ENCODE data around the gene DDX24.

Gene DDX24

DNA sequence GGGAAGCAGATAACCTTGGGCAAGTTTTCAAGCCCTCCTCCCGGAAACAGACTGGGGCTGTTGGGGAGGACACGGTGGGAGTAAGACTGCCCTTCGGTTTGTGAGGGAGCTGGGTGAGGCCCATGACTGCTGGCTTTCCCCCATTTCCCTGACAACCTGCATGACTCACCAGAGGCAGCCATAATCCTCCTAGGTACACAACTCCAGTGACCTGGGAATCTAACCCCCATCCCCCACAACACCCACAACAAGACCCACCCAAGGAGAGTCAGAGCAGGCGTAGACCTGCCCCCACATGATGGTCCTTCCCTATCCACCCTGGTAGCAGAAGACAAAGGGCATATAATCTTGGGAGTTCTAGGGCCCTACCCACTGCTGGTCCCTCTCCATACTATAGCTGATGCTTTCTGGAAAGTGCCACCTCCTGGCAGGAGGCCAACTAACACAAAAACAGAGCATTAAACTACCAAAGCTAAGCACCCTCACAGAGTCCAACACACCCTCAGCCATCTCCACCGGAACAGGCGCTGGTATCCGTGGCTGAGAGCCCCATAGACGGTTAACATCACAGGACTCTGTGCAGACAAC is 14.8 kb downstream of the DDX24 start:
- no peak for TF ChIP-seq RAD21 (IDR thresholded peaks at IDR 0.05; ENCODE audit: low read depth)

DNA sequence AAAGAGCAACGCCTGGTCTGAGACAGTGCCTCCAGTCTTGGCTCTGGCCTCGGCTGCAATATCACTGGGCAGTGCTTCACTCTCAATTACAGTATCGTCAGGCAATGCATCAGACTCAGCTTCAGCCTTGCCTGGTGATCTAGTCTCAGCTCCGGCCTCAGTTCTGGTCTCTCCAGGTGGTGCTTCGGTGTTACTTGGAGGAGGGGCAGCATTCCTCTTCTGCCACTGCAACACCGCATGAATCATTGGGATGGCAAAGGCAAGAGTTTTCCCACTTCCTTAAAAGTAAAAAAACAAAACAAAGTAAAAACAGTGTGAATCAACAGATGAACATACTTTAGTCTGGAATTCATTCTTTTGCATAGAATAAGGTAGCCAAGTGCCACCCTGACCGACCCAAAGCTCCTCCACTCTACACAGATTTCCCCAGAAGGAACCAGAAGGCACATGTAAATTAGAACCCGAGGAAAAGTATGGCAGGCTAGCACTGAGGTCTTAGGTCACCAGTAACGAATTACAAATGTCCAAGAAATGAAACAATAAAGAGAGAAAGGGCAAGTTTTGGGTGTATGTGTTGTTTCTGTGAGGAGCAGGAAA is 18.6 kb downstream of the DDX24 start:
- TF ChIP-seq TEAD4 (IDR thresholded peaks at IDR 0.05) (no peak), YY1 (IDR thresholded peaks at IDR 0.05; ENCODE audit: low read depth) (no peak), EGR1 (IDR thresholded peaks at IDR 0.05) (no peak)
- TF ChIP-seq, protein P1, sequence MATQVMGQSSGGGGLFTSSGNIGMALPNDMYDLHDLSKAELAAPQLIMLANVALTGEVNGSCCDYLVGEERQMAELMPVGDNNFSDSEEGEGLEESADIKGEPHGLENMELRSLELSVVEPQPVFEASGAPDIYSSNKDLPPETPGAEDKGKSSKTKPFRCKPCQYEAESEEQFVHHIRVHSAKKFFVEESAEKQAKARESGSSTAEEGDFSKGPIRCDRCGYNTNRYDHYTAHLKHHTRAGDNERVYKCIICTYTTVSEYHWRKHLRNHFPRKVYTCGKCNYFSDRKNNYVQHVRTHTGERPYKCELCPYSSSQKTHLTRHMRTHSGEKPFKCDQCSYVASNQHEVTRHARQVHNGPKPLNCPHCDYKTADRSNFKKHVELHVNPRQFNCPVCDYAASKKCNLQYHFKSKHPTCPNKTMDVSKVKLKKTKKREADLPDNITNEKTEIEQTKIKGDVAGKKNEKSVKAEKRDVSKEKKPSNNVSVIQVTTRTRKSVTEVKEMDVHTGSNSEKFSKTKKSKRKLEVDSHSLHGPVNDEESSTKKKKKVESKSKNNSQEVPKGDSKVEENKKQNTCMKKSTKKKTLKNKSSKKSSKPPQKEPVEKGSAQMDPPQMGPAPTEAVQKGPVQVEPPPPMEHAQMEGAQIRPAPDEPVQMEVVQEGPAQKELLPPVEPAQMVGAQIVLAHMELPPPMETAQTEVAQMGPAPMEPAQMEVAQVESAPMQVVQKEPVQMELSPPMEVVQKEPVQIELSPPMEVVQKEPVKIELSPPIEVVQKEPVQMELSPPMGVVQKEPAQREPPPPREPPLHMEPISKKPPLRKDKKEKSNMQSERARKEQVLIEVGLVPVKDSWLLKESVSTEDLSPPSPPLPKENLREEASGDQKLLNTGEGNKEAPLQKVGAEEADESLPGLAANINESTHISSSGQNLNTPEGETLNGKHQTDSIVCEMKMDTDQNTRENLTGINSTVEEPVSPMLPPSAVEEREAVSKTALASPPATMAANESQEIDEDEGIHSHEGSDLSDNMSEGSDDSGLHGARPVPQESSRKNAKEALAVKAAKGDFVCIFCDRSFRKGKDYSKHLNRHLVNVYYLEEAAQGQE (IDR thresholded peaks at IDR 0.05; ENCODE audit: low read depth), result no peak

DNA sequence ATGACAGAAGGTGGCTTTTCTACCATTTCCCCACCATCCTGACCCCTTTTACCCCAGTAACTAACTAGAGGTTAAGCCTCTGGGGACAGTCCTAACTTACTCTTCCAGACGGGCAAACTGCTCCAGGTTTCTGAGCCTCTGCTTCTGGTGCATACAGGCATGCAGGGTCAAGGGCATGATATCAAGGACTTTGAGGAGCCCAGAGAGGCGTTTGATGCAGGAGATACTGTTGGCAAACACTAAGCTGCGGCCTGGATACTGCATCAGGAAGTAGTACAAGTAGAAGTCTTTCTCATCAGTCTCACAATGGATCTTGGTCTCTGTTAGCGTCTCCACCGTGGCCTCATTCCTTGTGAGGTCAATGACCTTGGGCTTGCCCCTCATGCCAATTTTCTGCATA is 21.0 kb downstream of the DDX24 start:
- no peak for TF ChIP-seq ZBTB7A (IDR thresholded peaks at IDR 0.05; ENCODE audit: low read depth)
- TF ChIP-seq, protein P2, sequence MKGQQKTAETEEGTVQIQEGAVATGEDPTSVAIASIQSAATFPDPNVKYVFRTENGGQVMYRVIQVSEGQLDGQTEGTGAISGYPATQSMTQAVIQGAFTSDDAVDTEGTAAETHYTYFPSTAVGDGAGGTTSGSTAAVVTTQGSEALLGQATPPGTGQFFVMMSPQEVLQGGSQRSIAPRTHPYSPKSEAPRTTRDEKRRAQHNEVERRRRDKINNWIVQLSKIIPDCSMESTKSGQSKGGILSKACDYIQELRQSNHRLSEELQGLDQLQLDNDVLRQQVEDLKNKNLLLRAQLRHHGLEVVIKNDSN (IDR thresholded peaks at IDR 0.05), result no peak
- no peak for TF ChIP-seq EGR1 (IDR thresholded peaks at IDR 0.05)
- TF ChIP-seq, protein P3, sequence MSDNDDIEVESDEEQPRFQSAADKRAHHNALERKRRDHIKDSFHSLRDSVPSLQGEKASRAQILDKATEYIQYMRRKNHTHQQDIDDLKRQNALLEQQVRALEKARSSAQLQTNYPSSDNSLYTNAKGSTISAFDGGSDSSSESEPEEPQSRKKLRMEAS (IDR thresholded peaks at IDR 0.05), result no peak
- TF ChIP-seq YY1 (IDR thresholded peaks at IDR 0.05; ENCODE audit: low read depth), result no peak

DNA sequence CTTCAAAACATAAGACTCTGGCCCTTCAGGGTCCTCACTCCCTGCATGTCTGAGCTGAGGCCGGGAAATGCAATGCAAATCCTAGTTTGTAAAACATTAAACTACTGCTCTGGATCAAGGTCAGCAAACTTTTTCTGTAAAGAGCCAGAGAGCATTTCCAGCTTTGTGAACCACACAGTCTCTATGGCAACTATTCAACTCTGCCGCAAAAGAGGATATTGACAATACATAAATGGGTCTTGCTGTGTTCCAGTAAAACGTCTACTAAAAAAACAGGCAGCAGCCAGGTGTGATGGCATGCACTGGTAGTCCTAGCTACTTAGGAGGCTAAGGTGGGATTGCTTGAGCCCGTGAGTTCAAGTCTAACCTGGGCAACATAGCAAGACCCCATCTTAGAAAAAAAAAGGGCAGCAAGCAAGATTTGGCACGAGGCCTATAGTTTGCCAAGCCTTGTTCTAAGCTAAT is 22.3 kb downstream of the DDX24 start:
- TF ChIP-seq CREB1 (IDR thresholded peaks at IDR 0.05; ENCODE audit: low read depth), result no peak

DNA sequence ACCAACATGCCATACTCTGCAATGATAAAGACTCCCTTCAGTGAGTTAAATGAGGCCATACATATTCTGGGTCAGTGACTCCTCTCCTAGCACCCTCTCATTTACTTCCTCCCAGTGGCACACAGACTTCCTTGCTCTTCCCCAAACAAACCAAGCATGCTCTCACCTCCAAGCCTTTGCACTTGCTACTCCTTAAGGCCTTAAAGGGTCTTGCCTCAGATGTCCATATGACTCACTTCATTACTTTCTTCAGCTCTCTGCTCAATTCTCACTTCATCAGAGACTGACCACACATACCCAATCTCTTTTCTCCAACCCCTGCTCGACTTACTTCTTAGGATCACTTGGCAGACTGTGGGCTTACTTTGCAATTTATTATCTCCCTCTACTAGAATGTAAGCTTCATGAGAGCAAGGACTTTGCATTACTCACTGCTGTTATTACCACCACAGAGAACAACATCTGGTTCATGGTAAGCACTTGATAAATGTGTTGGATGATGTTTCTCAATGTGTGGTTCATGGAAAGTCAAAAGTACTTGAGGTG is 22.8 kb downstream of the DDX24 start:
- TF ChIP-seq TAF1 (IDR thresholded peaks at IDR 0.05; ENCODE audit: low read depth) (no peak), FOXM1 (IDR thresholded peaks at IDR 0.05; ENCODE audit: borderline replicate concordance, low read depth) (no peak), NFIC (IDR thresholded peaks at IDR 0.05) (no peak), EGR1 (IDR thresholded peaks at IDR 0.05) (no peak), EP300 (IDR thresholded peaks at IDR 0.05; ENCODE audit: borderline replicate concordance) (no peak), CREB1 (IDR thresholded peaks at IDR 0.05; ENCODE audit: low read depth) (no peak), TEAD4 (IDR thresholded peaks at IDR 0.05) (no peak), YY1 (IDR thresholded peaks at IDR 0.05; ENCODE audit: low read depth) (no peak), CEBPB (IDR thresholded peaks at IDR 0.05) (no peak), ZBTB7A (IDR thresholded peaks at IDR 0.05; ENCODE audit: low read depth) (no peak), RAD21 (IDR thresholded peaks at IDR 0.05; ENCODE audit: low read depth) (no peak), TCF12 (IDR thresholded peaks at IDR 0.05; ENCODE audit: low read depth) (no peak)
- TF ChIP-seq, protein P3 (IDR thresholded peaks at IDR 0.05), result no peak
- TF ChIP-seq, protein P2 (IDR thresholded peaks at IDR 0.05), result no peak
- TF ChIP-seq, protein P1 (IDR thresholded peaks at IDR 0.05; ENCODE audit: low read depth), result no peak

DNA sequence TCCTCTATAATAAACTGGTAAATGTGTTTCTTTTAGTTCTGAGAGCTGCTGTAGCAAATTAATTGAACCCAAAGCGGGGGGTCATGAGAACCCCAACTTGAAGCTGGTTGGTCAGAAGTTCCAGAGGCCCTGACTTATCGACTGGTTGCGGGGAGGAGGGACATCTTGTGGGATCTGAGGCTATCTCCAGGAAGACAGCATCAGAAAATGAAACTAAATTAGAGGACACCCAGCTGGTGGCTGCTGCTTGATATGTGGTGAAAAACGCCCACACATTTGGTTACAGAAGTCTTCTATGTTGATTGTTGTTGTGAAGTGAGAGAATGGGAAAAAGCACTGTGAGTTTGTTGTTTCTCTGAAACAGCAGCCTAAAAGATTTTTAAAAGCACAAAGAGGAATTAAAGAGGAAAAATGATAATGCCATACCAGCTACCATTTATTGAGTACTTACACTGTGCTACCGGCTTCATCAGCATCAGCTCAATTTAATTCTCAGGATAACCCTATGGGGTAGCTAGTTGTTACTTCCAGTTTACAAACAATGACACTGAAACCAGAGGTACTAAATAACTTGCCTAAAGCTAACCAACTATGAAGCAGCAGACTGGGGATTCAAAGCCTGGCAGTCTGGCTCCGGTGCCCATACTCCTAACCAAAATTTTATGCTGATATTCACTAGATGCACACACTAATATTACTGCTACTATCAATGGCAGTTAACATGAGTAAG is 24.3 kb downstream of the DDX24 start:
- TF ChIP-seq YY1 (IDR thresholded peaks at IDR 0.05; ENCODE audit: low read depth), result no peak
- no peak for TF ChIP-seq EP300 (IDR thresholded peaks at IDR 0.05; ENCODE audit: borderline replicate concordance)
- TF ChIP-seq EGR1 (IDR thresholded peaks at IDR 0.05), result no peak
- no peak for TF ChIP-seq NFIC (IDR thresholded peaks at IDR 0.05)
- TF ChIP-seq, protein P1 (IDR thresholded peaks at IDR 0.05; ENCODE audit: low read depth), result no peak
- TF ChIP-seq FOXM1 (IDR thresholded peaks at IDR 0.05; ENCODE audit: borderline replicate concordance, low read depth), result no peak
- no peak for TF ChIP-seq RAD21 (IDR thresholded peaks at IDR 0.05; ENCODE audit: low read depth)
- TF ChIP-seq CREB1 (IDR thresholded peaks at IDR 0.05; ENCODE audit: low read depth), result no peak
- TF ChIP-seq TAF1 (IDR thresholded peaks at IDR 0.05; ENCODE audit: low read depth), result no peak
- TF ChIP-seq ZBTB7A (IDR thresholded peaks at IDR 0.05; ENCODE audit: low read depth), result no peak
- TF ChIP-seq, protein P3 (IDR thresholded peaks at IDR 0.05), result no peak
- no peak for TF ChIP-seq TEAD4 (IDR thresholded peaks at IDR 0.05)
- TF ChIP-seq TCF12 (IDR thresholded peaks at IDR 0.05; ENCODE audit: low read depth), result no peak
- TF ChIP-seq CEBPB (IDR thresholded peaks at IDR 0.05), result no peak

Measured in Ishikawa (cell line).